VCaP (cell line): Measurements from ENCODE around the gene KIF12.
A peak's percentile ranks its signal among the peaks of the same experiment; 100 is the strongest.

Source experiments
- H3K27ac ChIP-seq: fragments of 450-650 bp; 2 replicates; pipeline ENCODE4 v1.5.1; 2017
- CTCF ChIP-seq: fragments of 450-650 bp; conservative IDR thresholded peaks from 2 replicates; pipeline ENCODE4 v1.5.1; 2017; ENCODE audit warnings: mild to moderate bottlenecking, moderate library complexity

The KIF12 gene

GRCh38 chr9:114072184-114073140, 26.6 kb downstream of the KIF12 start:
- no peak for TF ChIP-seq CTCF
- H3K27ac ChIP-seq: peak overlapping the region; percentile 18; the same call in 1 of the 2 replicates

GRCh38 chr9:114071197-114071795, 27.8 kb downstream of the KIF12 start:
- H3K27ac ChIP-seq: no peak overlapping the region; the same call in 1 of the 2 replicates

GRCh38 chr9:114070188-114071103, 28.6 kb downstream of the KIF12 start:
- no peak for TF ChIP-seq CTCF

More at GRCh38 chr9:114071197-114071795, 27.8 kb downstream of the KIF12 start:
- TF ChIP-seq CTCF: no peak

GRCh38 chr9:114069476-114070187, 29.5 kb downstream of the KIF12 start:
- TF ChIP-seq CTCF: no peak
- no peak overlapping the region for H3K27ac ChIP-seq

More at GRCh38 chr9:114070188-114071103, 28.6 kb downstream of the KIF12 start:
- no peak overlapping the region; the same call in 1 of the 2 replicates for H3K27ac ChIP-seq

GRCh38 chr9:114065304-114065703, 33.8 kb downstream of the KIF12 start:
- TF ChIP-seq CTCF: no peak
- no peak overlapping the region for H3K27ac ChIP-seq

- no peak for TF ChIP-seq CTCF
- H3K27ac ChIP-seq: no peak overlapping the region
Observed at GRCh38 chr9:114061830-114062474, 37.1 kb downstream of the KIF12 start.
